GM12875 (cell line): ENCODE data around the gene CDK14.
A peak's percentile ranks its signal among the peaks of the same experiment; 100 is the strongest.

ENCODE experiments used
- H3K4me3 ChIP-seq: one replicate; pipeline ENCODE4 v1.5.1; 2011; ENCODE audit warnings: low read depth, low read length, control low read depth
- CTCF ChIP-seq: IDR thresholded peaks from 2 replicates; pipeline ENCODE4 v1.5.1; 2011; ENCODE audit warnings: low read depth, mild to moderate bottlenecking, control low read depth, inconsistent platforms, low read length, moderate library complexity, borderline replicate concordance; ENCODE audit not compliant: insufficient read depth

The CDK14 gene

GRCh38 chr7:90595801-90596670 lies at the start of gene CDK14:
Gene CDK14, plus strand, starts transcription at chr7:90596321. Its CDS starts 307 bp downstream, at chr7:90596628.
- 0 out of 2 replicates have a peak, but pooled peaks have one; percentile 32 for TF ChIP-seq CTCF
- H3K4me3 ChIP-seq, result peak within 1 kb of the TSS; percentile 87

GRCh38 chr7:90551036-90551435 lies 45.1 kb upstream of the CDK14 start:
- no peak overlapping the region for H3K4me3 ChIP-seq
- TF ChIP-seq CTCF, result no peak

GRCh38 chr7:90552521-90552920 lies 43.6 kb upstream of the CDK14 start:
- TF ChIP-seq CTCF, result no peak
- no peak overlapping the region for H3K4me3 ChIP-seq

- no peak overlapping the region for H3K4me3 ChIP-seq
- no peak for TF ChIP-seq CTCF
Measured at GRCh38 chr7:90560730-90561129, 35.4 kb upstream of the CDK14 start.

- no peak overlapping the region for H3K4me3 ChIP-seq
- TF ChIP-seq CTCF, result no peak
Measured at GRCh38 chr7:90563286-90563685, 32.8 kb upstream of the CDK14 start.

GRCh38 chr7:90564455-90564854 lies 31.7 kb upstream of the CDK14 start:
- TF ChIP-seq CTCF, result no peak
- no peak overlapping the region for H3K4me3 ChIP-seq

GRCh38 chr7:90568213-90568612 lies 27.9 kb upstream of the CDK14 start:
- TF ChIP-seq CTCF, result no peak
- no peak overlapping the region for H3K4me3 ChIP-seq
